CD14-positive monocyte (primary cell): ENCODE measurements around the gene MORF4L1. TPM values are rescaled to one million over a fixed set of nuclear protein-coding genes. Genes with fewer than 3 reads are reported as not detected.

Experiments used
- DNase-seq, 3 donors: peaks; one replicate each; pipeline ENCODE4 v3.0.0-alpha.2; 2011 to 2022
- H2AFZ ChIP-seq: 2 replicates; pipeline ENCODE4 v1.6.0; 2012; ENCODE audit warnings: mild to moderate bottlenecking, low read depth, low read length, inconsistent platforms; ENCODE audit not compliant: insufficient read depth, poor library complexity, severe bottlenecking
- H3K27ac ChIP-seq, 2 donors: 1 replicate in 1 of 2; 2 replicates in 1 of 2; pipeline ENCODE4 v1.5.1; 2012 to 2013; ENCODE audit warnings: low read length in 2 of 2, control low read depth in 1 of 2, inconsistent platforms in 1 of 2, low read depth in 1 of 2, mild to moderate bottlenecking in 1 of 2
- H3K27me3 ChIP-seq, 2 donors: one replicate each; pipeline versions ENCODE4 v1.6.0 to v1.6.1; 2011 to 2013; ENCODE audit warnings: low read length in 2 of 2; ENCODE audit not compliant: control insufficient read depth in 2 of 2, insufficient read depth in 2 of 2
- H3K36me3 ChIP-seq, 2 donors: replicated peaks in 1 of 2; 1 replicate in 1 of 2; 2 replicates in 1 of 2; pipeline versions ENCODE4 v1.5.1 to v1.6.1; 2012 to 2013; ENCODE audit warnings: low read length in 2 of 2, control low read depth in 1 of 2, inconsistent platforms in 1 of 2, mild to moderate bottlenecking in 1 of 2; ENCODE audit not compliant: insufficient read depth in 2 of 2, control insufficient read depth in 1 of 2
- H3K4me1 ChIP-seq, 2 donors: 1 replicate in 1 of 2; 2 replicates in 1 of 2; pipeline versions ENCODE4 v1.5.1 to v1.6.1; 2012 to 2013; ENCODE audit warnings: low read length in 2 of 2, control low read depth in 1 of 2, inconsistent platforms in 1 of 2, mild to moderate bottlenecking in 1 of 2, moderate library complexity in 1 of 2; ENCODE audit not compliant: insufficient read depth in 2 of 2, control insufficient read depth in 1 of 2
- H3K4me2 ChIP-seq: replicated peaks from 2 replicates; pipeline ENCODE3; 2012; ENCODE audit warnings: low read length, moderate library complexity, mild to moderate bottlenecking; ENCODE audit not compliant: poor library complexity, severe bottlenecking; ENCODE audit errors: extremely low read depth
- H3K4me3 ChIP-seq, 3 experiments: fragments of 200-600 bp in 1 of 3; sonication (generic) in 1 of 3; replicated peaks in 1 of 3; 1 replicate in 2 of 3; 2 replicates in 1 of 3; pipeline ENCODE4 v1.5.1; 2011 to 2013; ENCODE audit warnings: low read length in 3 of 3, mild to moderate bottlenecking in 3 of 3, control low read depth in 2 of 3, low read depth in 2 of 3, inconsistent platforms in 1 of 3, moderate library complexity in 1 of 3
- H3K79me2 ChIP-seq: 2 replicates; pipeline ENCODE4 v1.6.0; 2012; ENCODE audit warnings: mild to moderate bottlenecking, control low read depth, inconsistent platforms, low read length, moderate library complexity; ENCODE audit not compliant: insufficient read depth
- H3K9ac ChIP-seq: 2 replicates; pipeline ENCODE4 v1.6.0; 2017; ENCODE audit warnings: low read length, mild to moderate bottlenecking; ENCODE audit not compliant: insufficient read depth, poor library complexity, severe bottlenecking
- H3K9me3 ChIP-seq, 2 donors: replicated peaks in 1 of 2; 1 replicate in 1 of 2; 2 replicates in 1 of 2; pipeline versions ENCODE4 v1.5.1 to v1.6.1; 2012 to 2013; ENCODE audit warnings: low read length in 2 of 2, control low read depth in 1 of 2; ENCODE audit not compliant: control insufficient read depth in 1 of 2, insufficient read depth in 1 of 2
- H4K20me1 ChIP-seq: 2 replicates; pipeline ENCODE4 v1.6.0; 2012; ENCODE audit warnings: mild to moderate bottlenecking, low read length, control low read depth, moderate library complexity; ENCODE audit not compliant: insufficient read depth
- H3K27ac Mint-ChIP-seq, 7 donors: one replicate each; pipeline ENCODE4 v1.8.0; 2020; ENCODE audit warnings: mild to moderate bottlenecking in 7 of 7, mixed read lengths in 7 of 7, moderate library complexity in 6 of 7, inconsistent platforms in 2 of 7
- H3K27me3 Mint-ChIP-seq, 3 donors: one replicate each; pipeline ENCODE4 v1.8.0; 2021 to 2022; ENCODE audit warnings: low read depth in 3 of 3, mild to moderate bottlenecking in 3 of 3, mixed read lengths in 3 of 3, moderate library complexity in 3 of 3, inconsistent platforms in 1 of 3
- H3K36me3 Mint-ChIP-seq, 2 donors: one replicate each; pipeline ENCODE4 v1.8.0; 2020; ENCODE audit warnings: mixed read lengths in 2 of 2, inconsistent platforms in 1 of 2, mild to moderate bottlenecking in 1 of 2
- H3K4me1 Mint-ChIP-seq: one replicate; pipeline ENCODE4 v1.8.0; 2020; ENCODE audit warnings: mild to moderate bottlenecking, mixed read lengths
- H3K4me3 Mint-ChIP-seq, 2 donors: one replicate each; pipeline ENCODE4 v1.8.0; 2020; ENCODE audit warnings: mild to moderate bottlenecking in 2 of 2, mixed read lengths in 2 of 2, moderate library complexity in 1 of 2
- H3K9me3 Mint-ChIP-seq, 7 donors: one replicate each; pipeline ENCODE4 v1.8.0; 2020 to 2022; ENCODE audit warnings: mixed read lengths in 7 of 7, mild to moderate bottlenecking in 6 of 7, moderate library complexity in 6 of 7, inconsistent platforms in 2 of 7
- CTCF ChIP-seq: fragments of 200-600 bp; IDR thresholded peaks from one replicate; pipeline ENCODE4 v1.8.0; 2022; ENCODE audit warnings: antibody characterized with exemption, mild to moderate bottlenecking
- WGBS: methylation state at CpG from one replicate; pipeline ENCODE4 v1.1.5; 2013; ENCODE audit warnings: missing lambda C conversion rate; ENCODE audit not compliant: insufficient coverage; 5-methylcytosine and 5-hydroxymethylcytosine counted together
- intact Hi-C, 2 donors: fragments of 100-400 bp; cut with micrococcal nuclease; formaldehyde crosslinking; loops; one replicate each; pipeline versions ENCODE4 v1.15.0 to v1.15.1; 2023
- polyA plus RNA-seq, 3 donors: library from polyadenylated mRNA; depleted of rRNA in 1 of 3; unstranded in 2 of 3; stranded (reverse) in 1 of 3; fragments of 300-500 nt in 2 of 3; fragments of >200 nt in 1 of 3; fragmentation: Illumina TruSeq in 2 of 3; gene quantifications; 1 replicate in 2 of 3; 2 replicates in 1 of 3; pipeline ENCODE4 v1.2.3, GENCODE V29; 2012 to 2021

Gene MORF4L1
- polyA plus RNA-seq, 3 donors: 191 to 242 (median 224) TPM

- peaks cover 73 to 96% of the 10 kb centered on the region in 2 donors for H3K36me3 Mint-ChIP-seq
- H3K79me2 ChIP-seq: peaks cover 63% of the 10 kb centered on the region
- H3K36me3 ChIP-seq: peaks cover 67 to 73% of the 10 kb centered on the region in 2 donors
- H3K4me2 ChIP-seq: no peak overlapping the region
- TF ChIP-seq CTCF: no peak
- H3K4me1 Mint-ChIP-seq: peaks cover 50% of the 10 kb centered on the region
- 89% methylated on average over 16 of the region's 20 CpGs for WGBS
- no peak overlapping the region for H2AFZ ChIP-seq
- peaks cover 52 to 53% of the 10 kb centered on the region in 2 donors for H3K4me1 ChIP-seq
- no peaks in the 10 kb centered on the region for H3K9me3 ChIP-seq
- no peaks in the 10 kb centered on the region for H3K9me3 Mint-ChIP-seq
- peaks cover 37% of the 10 kb centered on the region for H4K20me1 ChIP-seq
- no peaks in the 10 kb centered on the region for H3K27me3 ChIP-seq
- peak overlapping the region in 1 of 2 donors; percentile 5 for H3K4me3 Mint-ChIP-seq
- no peak overlapping the region for H3K4me3 ChIP-seq
- intact Hi-C loops: no loop called here
- H3K27me3 Mint-ChIP-seq: no peaks in the 10 kb centered on the region
- H3K9ac ChIP-seq: no peak overlapping the region
- no peak for DNase-seq
- H3K27ac Mint-ChIP-seq: peak overlapping the region in 5 of 7 donors; percentile 8 to 78 (median 37)
- H3K27ac ChIP-seq: peak overlapping the region in 1 of 2 donors; percentile 33
Observed at GRCh38 chr15:78933823-78934654, 61.3 kb downstream of the MORF4L1 start.

- Mint-ChIP-seq H3K27ac (peak overlapping the region in 5 of 7 donors; percentile 8 to 78 (median 37)), H3K4me3 (peak overlapping the region in 1 of 2 donors; percentile 5), H3K27me3 (no peaks in the 10 kb centered on the region), H3K36me3 (peaks cover 70 to 92% of the 10 kb centered on the region in 2 donors), H3K4me1 (peaks cover 54% of the 10 kb centered on the region), H3K9me3 (no peaks in the 10 kb centered on the region)
- no peak for TF ChIP-seq CTCF
- Histone ChIP-seq H3K79me2 (peaks cover 57% of the 10 kb centered on the region), H3K4me2 (no peak overlapping the region), H3K9ac (no peak overlapping the region), H3K4me3 (no peak overlapping the region), H2AFZ (no peak overlapping the region), H3K4me1 (peaks cover 53 to 56% of the 10 kb centered on the region in 2 donors), H4K20me1 (peaks cover 31% of the 10 kb centered on the region), H3K9me3 (no peaks in the 10 kb centered on the region), H3K27ac (peak overlapping the region in 1 of 2 donors; percentile 93), H3K36me3 (peaks cover 61 to 67% of the 10 kb centered on the region in 2 donors), H3K27me3 (no peaks in the 10 kb centered on the region)
- intact Hi-C loops: no loop called here
- DNase-seq: no peak
- WGBS: 37% methylated on average over 3 of the region's 5 CpGs
Observed at GRCh38 chr15:78934655-78935023, 61.9 kb downstream of the MORF4L1 start.
